Chondrocyte (in vitro differentiated cells): Measurements from ENCODE around the gene CHKA. TPM values are rescaled to one million over a fixed set of nuclear protein-coding genes. Genes with fewer than 3 reads are reported as not detected.

ENCODE experiments used
- DNase-seq: peaks from one replicate; pipeline ENCODE4 v3.0.0; 2021; ENCODE audit warnings: mixed read lengths, low spot score
- H3K27ac Mint-ChIP-seq: one replicate; pipeline ENCODE4 v1.8.0; 2021; ENCODE audit warnings: mild to moderate bottlenecking, moderate library complexity, mixed read lengths; ENCODE audit not compliant: unreplicated experiment
- H3K27me3 Mint-ChIP-seq: 2 replicates; pipeline ENCODE4 v1.8.0; 2021; ENCODE audit warnings: low read depth, mixed read lengths
- H3K36me3 Mint-ChIP-seq: 2 replicates; pipeline ENCODE4 v1.8.0; 2021; ENCODE audit warnings: low read depth, mixed read lengths
- H3K4me1 Mint-ChIP-seq: 2 replicates; pipeline ENCODE4 v1.8.0; 2021; ENCODE audit warnings: low read depth, mild to moderate bottlenecking, mixed read lengths
- H3K4me3 Mint-ChIP-seq: one replicate; pipeline ENCODE4 v1.8.0; 2021; ENCODE audit warnings: mild to moderate bottlenecking, moderate library complexity, mixed read lengths; ENCODE audit not compliant: unreplicated experiment
- H3K9me3 Mint-ChIP-seq: 2 replicates; pipeline ENCODE4 v1.8.0; 2021; ENCODE audit warnings: low read depth, mixed read lengths
- total RNA-seq: library from RNA; stranded (reverse); gene quantifications from 3 replicates; pipeline ENCODE4 v1.2.1, GENCODE V29; 2021
- TF ChIP-seq, protein P1 (sequence below): fragments of 200-600 bp; sonication (generic); IDR thresholded peaks from 2 replicates; pipeline ENCODE4 v1.5.0; 2021; ENCODE audit warnings: antibody characterized with exemption, mild to moderate bottlenecking, moderate library complexity

CHKA gene
- total RNA-seq, 1 donor from 2014 or later: 21.0 TPM

DNA sequence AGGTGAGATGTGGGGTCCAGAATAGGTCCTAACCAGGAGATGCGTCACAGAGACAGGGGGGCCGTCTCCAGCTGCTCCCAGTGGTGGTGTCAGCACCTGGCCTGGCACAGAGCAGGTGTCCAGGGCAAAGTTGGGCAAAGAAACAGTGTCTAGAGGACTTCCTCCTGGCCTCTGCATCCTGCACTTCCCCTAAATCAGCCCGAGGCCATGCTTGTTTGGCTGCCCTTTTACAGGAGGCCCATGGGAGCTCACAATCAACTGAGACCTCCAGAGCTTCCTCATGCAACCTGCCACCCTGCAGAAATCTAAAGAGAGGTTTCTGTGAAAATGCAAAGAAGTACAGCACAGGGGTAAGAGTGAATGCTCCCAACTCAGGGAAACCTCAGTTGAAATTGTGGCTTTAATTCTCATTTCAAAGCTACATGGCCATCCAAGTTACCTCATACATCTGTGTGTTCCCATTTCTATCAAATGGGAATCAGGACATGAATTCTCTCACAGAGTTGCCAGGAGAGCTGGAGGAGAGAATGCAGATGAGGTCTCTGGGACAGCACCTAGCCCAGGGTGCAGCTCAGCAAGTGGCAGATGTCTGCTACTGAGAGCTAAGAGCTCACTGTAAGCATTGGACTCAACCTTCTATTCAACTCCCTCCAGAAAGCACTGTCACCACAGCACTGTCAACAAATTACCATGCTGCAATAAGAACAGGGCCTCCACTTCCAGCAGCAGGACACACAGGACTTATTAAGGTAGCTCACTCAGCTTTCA lies 49.7 kb downstream of the CHKA start:
- TF ChIP-seq, protein P1, sequence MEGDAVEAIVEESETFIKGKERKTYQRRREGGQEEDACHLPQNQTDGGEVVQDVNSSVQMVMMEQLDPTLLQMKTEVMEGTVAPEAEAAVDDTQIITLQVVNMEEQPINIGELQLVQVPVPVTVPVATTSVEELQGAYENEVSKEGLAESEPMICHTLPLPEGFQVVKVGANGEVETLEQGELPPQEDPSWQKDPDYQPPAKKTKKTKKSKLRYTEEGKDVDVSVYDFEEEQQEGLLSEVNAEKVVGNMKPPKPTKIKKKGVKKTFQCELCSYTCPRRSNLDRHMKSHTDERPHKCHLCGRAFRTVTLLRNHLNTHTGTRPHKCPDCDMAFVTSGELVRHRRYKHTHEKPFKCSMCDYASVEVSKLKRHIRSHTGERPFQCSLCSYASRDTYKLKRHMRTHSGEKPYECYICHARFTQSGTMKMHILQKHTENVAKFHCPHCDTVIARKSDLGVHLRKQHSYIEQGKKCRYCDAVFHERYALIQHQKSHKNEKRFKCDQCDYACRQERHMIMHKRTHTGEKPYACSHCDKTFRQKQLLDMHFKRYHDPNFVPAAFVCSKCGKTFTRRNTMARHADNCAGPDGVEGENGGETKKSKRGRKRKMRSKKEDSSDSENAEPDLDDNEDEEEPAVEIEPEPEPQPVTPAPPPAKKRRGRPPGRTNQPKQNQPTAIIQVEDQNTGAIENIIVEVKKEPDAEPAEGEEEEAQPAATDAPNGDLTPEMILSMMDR: no peak
- Mint-ChIP-seq H3K4me3 (no peak overlapping the region), H3K27ac (no peak overlapping the region)

DNA sequence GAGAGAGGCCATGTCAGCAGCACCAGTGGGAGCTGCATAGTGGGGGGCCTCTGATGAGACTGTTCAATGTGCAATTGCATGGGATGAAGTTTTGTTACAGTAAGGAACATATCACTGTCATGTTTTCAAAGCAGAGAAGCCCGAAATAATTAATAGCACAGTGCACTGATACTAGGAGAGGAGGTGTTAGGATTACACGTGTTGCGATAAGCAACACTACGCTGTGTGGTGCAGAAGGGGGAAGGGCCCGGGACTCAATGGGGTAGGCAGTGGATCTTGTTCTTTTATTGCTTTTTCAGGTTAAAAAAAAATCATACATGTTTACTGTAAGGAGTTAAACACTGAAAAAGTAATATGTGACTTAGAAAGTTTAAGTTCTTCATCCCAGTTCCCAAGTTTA lies 53.2 kb downstream of the CHKA start:
- Mint-ChIP-seq H3K27me3 (no peaks in the 10 kb centered on the region), H3K36me3 (peaks cover 41% of the 10 kb centered on the region), H3K27ac (no peak overlapping the region), H3K4me3 (no peak overlapping the region), H3K4me1 (no peaks in the 10 kb centered on the region), H3K9me3 (no peaks in the 10 kb centered on the region)
- DNase-seq: no peak
- TF ChIP-seq, protein P1: no peak

More for the DNA sequence above, 49.7 kb downstream of the CHKA start:
- DNase-seq: no peak
- Mint-ChIP-seq H3K9me3 (no peaks in the 10 kb centered on the region), H3K27me3 (no peaks in the 10 kb centered on the region), H3K36me3 (peaks cover 31% of the 10 kb centered on the region), H3K4me1 (no peaks in the 10 kb centered on the region)

GRCh38 chr11:68066742-68067141 lies 54.4 kb downstream of the CHKA start:
- Mint-ChIP-seq H3K27ac (no peak overlapping the region), H3K27me3 (no peaks in the 10 kb centered on the region), H3K9me3 (no peaks in the 10 kb centered on the region), H3K4me3 (no peak overlapping the region), H3K36me3 (peaks cover 40% of the 10 kb centered on the region), H3K4me1 (no peaks in the 10 kb centered on the region)
- TF ChIP-seq, protein P1: no peak
- DNase-seq: no peak

GRCh38 chr11:68065841-68066240 lies 55.3 kb downstream of the CHKA start:
- H3K4me3 Mint-ChIP-seq: no peak overlapping the region

DNA sequence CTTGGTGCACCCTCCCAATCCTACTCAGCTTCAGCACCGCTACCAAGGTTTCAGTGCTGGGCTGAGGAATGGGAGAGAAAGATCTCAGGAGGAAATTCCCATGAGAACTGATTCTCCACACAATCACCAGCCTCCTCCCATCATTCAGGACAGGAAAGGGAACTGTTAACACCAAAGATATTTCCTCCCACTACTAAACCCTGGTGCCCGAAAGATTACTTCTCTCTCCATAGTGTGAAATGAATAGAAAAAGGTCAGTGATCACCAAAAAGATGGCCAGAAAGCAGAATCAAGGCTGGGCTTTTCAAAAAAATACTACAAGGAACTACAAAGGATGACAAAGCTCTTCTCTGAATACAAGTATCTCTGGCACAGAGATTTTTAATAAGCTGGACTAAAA lies 56.3 kb downstream of the CHKA start:
- Mint-ChIP-seq H3K27me3 (no peaks in the 10 kb centered on the region), H3K4me3 (no peak overlapping the region), H3K4me1 (no peaks in the 10 kb centered on the region), H3K36me3 (peaks cover 38% of the 10 kb centered on the region), H3K27ac (no peak overlapping the region), H3K9me3 (no peaks in the 10 kb centered on the region)
- TF ChIP-seq, protein P1: no peak
- DNase-seq: no peak

More at GRCh38 chr11:68065841-68066240, 55.3 kb downstream of the CHKA start:
- no peaks in the 10 kb centered on the region for H3K9me3 Mint-ChIP-seq
- peaks cover 40% of the 10 kb centered on the region for H3K36me3 Mint-ChIP-seq
- no peak for DNase-seq
- H3K27ac Mint-ChIP-seq: no peak overlapping the region
- H3K4me1 Mint-ChIP-seq: no peaks in the 10 kb centered on the region
- TF ChIP-seq, protein P1: no peak
- no peaks in the 10 kb centered on the region for H3K27me3 Mint-ChIP-seq
